Skeletal muscle tissue (tissue), 4 donors: ENCODE data around the gene CTXND1. TPM values are rescaled to one million over a fixed set of nuclear protein-coding genes. Genes with fewer than 3 reads are reported as not detected.
"Not testable (repeated sequence)": the region's sequence is repeated elsewhere in the genome, so short reads cannot be mapped to it uniquely, and the experiment has no call there.

Source experiments
- H3K27ac ChIP-seq: one replicate; pipeline ENCODE4 v1.7.0; 2013; ENCODE audit warnings: mild to moderate bottlenecking, low read depth, low read length, inconsistent platforms
- H3K27me3 ChIP-seq, 3 donors: one replicate each; pipeline ENCODE4 v1.7.0; 2013; ENCODE audit warnings: low read length in 3 of 3; ENCODE audit not compliant: control insufficient read depth in 3 of 3, insufficient read depth in 3 of 3
- H3K36me3 ChIP-seq, 3 donors: one replicate each; pipeline ENCODE4 v1.7.0; 2013; ENCODE audit warnings: low read length in 3 of 3; ENCODE audit not compliant: control insufficient read depth in 3 of 3, insufficient read depth in 3 of 3
- H3K4me1 ChIP-seq, 3 donors: one replicate each; pipeline ENCODE4 v1.7.0; 2013; ENCODE audit warnings: low read length in 3 of 3, mild to moderate bottlenecking in 3 of 3; ENCODE audit not compliant: control insufficient read depth in 3 of 3, insufficient read depth in 3 of 3
- H3K4me3 ChIP-seq, 3 donors: one replicate each; pipeline ENCODE4 v1.7.0; 2013; ENCODE audit warnings: low read length in 3 of 3
- H3K9ac ChIP-seq, 3 donors: one replicate each; pipeline ENCODE4 v1.7.0; 2013; ENCODE audit warnings: low read length in 3 of 3, mild to moderate bottlenecking in 3 of 3, moderate library complexity in 2 of 3, low read depth in 1 of 3
- H3K9me3 ChIP-seq, 3 donors: one replicate each; pipeline ENCODE4 v1.7.0; 2013; ENCODE audit warnings: low read length in 3 of 3; ENCODE audit not compliant: control insufficient read depth in 3 of 3
- total RNA-seq: library from RNA; depleted of rRNA; stranded (reverse); fragments of >200 nt; gene quantifications from one replicate; pipeline ENCODE4 v1.2.3, GENCODE V29; 2014
- donor health status: Osteomylitis.

Gene CTXND1
- total RNA-seq, 1 donor from 2014 or later = 0.52 TPM

DNA sequence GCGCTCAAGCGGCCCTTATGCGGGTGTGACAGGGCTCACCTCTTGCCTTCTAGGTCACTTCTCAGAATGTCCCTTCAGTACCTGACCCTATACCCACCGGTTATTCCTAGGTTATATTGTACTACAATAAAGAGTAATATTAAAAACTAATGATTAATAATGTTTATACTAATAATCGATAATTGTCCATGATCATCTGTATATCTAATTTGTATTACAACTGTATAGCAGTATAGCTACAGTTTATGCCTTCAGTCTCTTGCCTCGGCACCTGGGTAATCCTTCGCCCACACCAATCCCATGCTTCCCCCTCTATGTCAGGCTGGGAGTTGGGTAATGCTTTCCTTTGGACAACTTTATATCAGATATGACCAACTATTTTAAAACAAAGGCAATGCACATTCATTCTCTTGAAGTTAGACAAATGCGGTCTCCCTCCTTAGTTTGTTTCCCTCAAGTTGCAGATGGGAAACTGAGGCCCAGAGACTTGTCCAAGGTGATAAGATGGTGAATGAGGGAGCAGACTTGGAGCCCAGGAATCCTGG lies 95.8 kb downstream of the CTXND1 start:
- H3K27ac ChIP-seq = no peak overlapping the region
- H3K36me3 ChIP-seq = peaks cover 19 to 21% (median 21%) of the 10 kb centered on the region in 3 donors
- H3K4me1 ChIP-seq = peaks cover 26 to 43% (median 28%) of the 10 kb centered on the region in 3 donors
- H3K9me3 ChIP-seq = no peaks in the 10 kb centered on the region
- no peak overlapping the region for H3K4me3 ChIP-seq
- no peak overlapping the region for H3K9ac ChIP-seq
- H3K27me3 ChIP-seq = no peaks in the 10 kb centered on the region

DNA sequence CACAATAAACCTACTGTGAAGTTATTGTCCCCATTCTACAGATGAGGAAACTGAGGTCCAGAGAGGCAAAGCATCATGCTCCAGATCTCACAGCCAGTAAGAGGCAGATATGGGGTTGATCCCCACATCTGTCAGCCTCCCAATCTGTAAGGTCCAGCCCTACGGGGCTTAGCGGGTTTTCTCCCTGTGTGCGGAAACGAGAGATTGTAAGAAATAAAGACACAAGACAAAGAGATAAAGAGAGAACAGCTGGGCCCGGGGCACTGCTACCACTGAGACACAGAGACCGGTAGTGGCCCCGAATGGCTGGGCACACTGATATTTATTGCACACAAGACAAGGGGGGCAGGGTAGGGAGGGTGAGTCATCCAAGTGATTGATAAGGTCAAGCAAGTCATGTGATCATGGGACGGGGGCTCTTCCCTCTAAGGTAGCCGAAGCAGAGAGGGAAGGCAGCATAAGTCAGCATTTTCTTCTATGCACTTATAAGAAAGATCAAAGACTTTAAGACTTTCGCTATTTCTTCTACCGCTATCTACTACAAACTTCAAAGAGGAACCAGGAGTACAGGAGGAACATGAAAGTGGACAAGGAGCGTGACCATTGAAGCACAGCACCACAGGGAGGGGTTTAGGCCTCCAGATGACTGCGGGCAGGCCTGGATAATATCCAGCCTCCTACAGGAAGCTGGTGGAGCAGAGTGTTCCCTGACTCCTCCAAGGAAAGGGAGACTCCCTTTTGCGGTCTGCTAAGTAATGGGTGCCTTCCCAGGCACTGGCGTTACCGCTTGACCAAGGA lies 96.4 kb downstream of the CTXND1 start:
- not testable (repeated sequence) for H3K9me3 ChIP-seq, H3K27ac ChIP-seq, H3K4me3 ChIP-seq, H3K27me3 ChIP-seq, H3K9ac ChIP-seq
- H3K36me3 ChIP-seq = peaks cover 16 to 19% (median 18%) of the 10 kb centered on the region in 3 donors
- H3K4me1 ChIP-seq = peaks cover 31 to 45% (median 32%) of the 10 kb centered on the region in 3 donors

DNA sequence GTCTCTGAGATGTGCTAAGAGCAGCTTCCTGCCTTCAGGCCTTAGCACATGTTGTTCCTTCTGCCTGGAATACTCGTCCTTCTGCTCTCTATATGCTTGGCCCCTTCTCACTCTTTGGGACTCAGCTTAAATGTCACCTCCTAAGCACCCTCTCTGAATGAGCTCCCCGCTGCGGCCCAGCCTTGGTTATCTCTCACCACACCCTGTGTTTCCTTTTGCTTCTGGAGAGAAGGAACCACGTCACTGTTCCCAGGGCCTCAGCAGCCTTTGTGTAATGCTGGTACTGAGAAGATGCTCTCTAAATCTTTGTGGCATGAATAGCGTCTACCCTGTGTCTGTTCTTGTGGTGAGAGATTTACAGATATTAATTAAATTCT lies 97.0 kb downstream of the CTXND1 start:
- Histone ChIP-seq H3K36me3 (peaks cover 13 to 14% (median 14%) of the 10 kb centered on the region in 3 donors), H3K4me1 (peaks cover 28 to 43% (median 29%) of the 10 kb centered on the region in 3 donors), H3K27me3 (no peaks in the 10 kb centered on the region), H3K4me3 (no peak overlapping the region), H3K9ac (no peak overlapping the region), H3K9me3 (no peaks in the 10 kb centered on the region), H3K27ac (no peak overlapping the region)

DNA sequence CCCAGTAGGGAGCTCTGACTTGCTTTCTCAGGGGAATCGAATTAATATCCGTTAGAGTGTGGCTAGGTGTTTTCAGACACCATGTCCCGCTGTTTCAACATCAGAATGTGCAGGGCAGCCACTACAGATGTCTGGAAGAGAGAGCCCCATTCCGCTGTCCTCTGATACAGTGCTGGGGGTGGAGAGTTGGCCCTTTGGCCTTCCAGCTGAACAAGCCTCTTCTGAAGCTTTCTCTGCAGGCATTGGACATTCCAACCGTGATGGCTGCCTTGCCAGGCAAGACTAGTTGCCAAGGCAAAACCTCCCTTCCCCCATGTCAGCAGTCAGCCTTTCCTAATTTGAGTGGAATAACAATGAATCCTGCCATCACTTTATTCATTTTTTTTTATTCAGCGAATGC lies 97.7 kb downstream of the CTXND1 start:
- H3K9ac ChIP-seq = peak overlapping the region in 1 of 3 donors; percentile 8
- H3K4me1 ChIP-seq = peaks cover 28 to 47% (median 29%) of the 10 kb centered on the region in 3 donors
- peaks cover 6 to 9% (median 7%) of the 10 kb centered on the region in 3 donors for H3K36me3 ChIP-seq
- no peaks in the 10 kb centered on the region for H3K9me3 ChIP-seq
- peak overlapping the region in 1 of 3 donors; percentile 77 for H3K4me3 ChIP-seq
- no peaks in the 10 kb centered on the region for H3K27me3 ChIP-seq
- no peak overlapping the region for H3K27ac ChIP-seq

- H3K4me3 ChIP-seq = peak overlapping the region in 1 of 3 donors; percentile 77
- peaks cover 28 to 47% (median 29%) of the 10 kb centered on the region in 3 donors for H3K4me1 ChIP-seq
- no peaks in the 10 kb centered on the region for H3K9me3 ChIP-seq
- H3K9ac ChIP-seq = peak overlapping the region; percentile 63 to 82 (median 72)
- H3K36me3 ChIP-seq = peaks cover 5 to 9% (median 5%) of the 10 kb centered on the region in 3 donors
- no peaks in the 10 kb centered on the region for H3K27me3 ChIP-seq
- H3K27ac ChIP-seq = peak overlapping the region; percentile 67
Measured at GRCh38 chr15:80153900-80154299, 98.1 kb downstream of the CTXND1 start.

- no peaks in the 10 kb centered on the region for H3K27me3 ChIP-seq
Measured at GRCh38 chr15:80152896-80153876, 98.8 kb downstream of the CTXND1 start, which contains the start of gene FAH. TSS of gene FAH (plus strand) at chr15:80152999. CDS start at chr15:80153055, 56 bp downstream.

DNA sequence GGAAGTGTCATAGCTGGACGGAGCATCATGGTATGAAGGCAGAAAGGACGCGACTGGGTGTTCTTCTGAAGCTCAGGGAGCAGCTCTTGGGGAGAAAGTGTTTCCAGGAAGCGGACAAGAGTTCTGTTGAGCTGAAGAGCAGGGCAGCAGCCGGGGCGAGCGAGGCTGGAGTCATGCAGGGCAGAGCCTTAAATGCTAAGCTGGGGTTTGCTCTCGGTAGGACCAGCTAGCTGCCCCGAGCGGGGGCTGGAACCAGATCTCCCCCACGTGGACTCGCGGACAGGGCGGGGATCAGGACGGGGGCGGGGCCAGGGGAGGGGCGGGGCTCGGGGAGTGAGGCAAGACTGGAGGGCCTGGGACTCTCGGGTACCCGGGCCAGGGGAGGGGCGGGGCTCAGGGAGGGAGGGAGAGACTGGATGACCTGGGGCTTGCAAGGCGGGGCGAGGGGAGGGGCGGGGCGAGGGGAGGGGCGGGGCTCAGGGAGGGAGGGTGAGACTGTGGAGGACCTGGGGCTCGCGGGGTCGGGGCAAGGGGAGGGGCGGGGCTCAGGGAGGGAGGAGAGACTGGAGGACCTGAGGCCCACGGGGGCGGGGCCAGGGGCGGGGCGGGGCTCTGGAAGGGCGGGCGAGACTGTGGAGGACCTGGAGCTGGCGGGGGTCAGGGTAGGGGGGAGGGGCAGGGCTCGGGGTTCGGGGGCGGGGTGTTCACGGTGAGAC lies 99.7 kb downstream of the CTXND1 start:
- Histone ChIP-seq H3K9ac (peak overlapping the region in 2 of 3 donors; percentile 70 to 71), H3K27me3 (no peaks in the 10 kb centered on the region), H3K27ac (peak overlapping the region; percentile 76), H3K4me1 (peaks cover 28 to 47% (median 29%) of the 10 kb centered on the region in 3 donors), H3K4me3 (peak overlapping the region; percentile 79 to 92 (median 85)), H3K9me3 (no peaks in the 10 kb centered on the region), H3K36me3 (no peaks in the 10 kb centered on the region)

More at GRCh38 chr15:80152896-80153876, 98.8 kb downstream of the CTXND1 start, which contains the start of gene FAH:
- peak within 1 kb of the TSS; percentile 76 for H3K27ac ChIP-seq
- peak within 1 kb of the TSS; percentile 79 to 92 (median 85) for H3K4me3 ChIP-seq
- peaks cover 28 to 47% (median 29%) of the 10 kb centered on the region in 3 donors for H3K4me1 ChIP-seq
- H3K9ac ChIP-seq = peak within 1 kb of the TSS; percentile 63 to 82 (median 72)
- H3K36me3 ChIP-seq = peaks cover 0 to 4% (median 3%) of the 10 kb centered on the region in 3 donors
- H3K9me3 ChIP-seq = no peaks in the 10 kb centered on the region

- Histone ChIP-seq H3K36me3 (no peaks in the 10 kb centered on the region), H3K9me3 (no peaks in the 10 kb centered on the region), H3K27ac (peak overlapping the region; percentile 76), H3K4me1 (peaks cover 28 to 47% (median 29%) of the 10 kb centered on the region in 3 donors), H3K4me3 (peak overlapping the region; percentile 56 to 83 (median 79)), H3K9ac (peak overlapping the region; percentile 27 to 51 (median 42)), H3K27me3 (no peaks in the 10 kb centered on the region)
Measured at GRCh38 chr15:80151576-80151975, 100.4 kb downstream of the CTXND1 start.

- peak overlapping the region; percentile 56 to 83 (median 79) for H3K4me3 ChIP-seq
- H3K4me1 ChIP-seq = peaks cover 28 to 47% (median 29%) of the 10 kb centered on the region in 3 donors
- H3K27ac ChIP-seq = peak overlapping the region; percentile 76
- no peaks in the 10 kb centered on the region for H3K36me3 ChIP-seq
- H3K27me3 ChIP-seq = no peaks in the 10 kb centered on the region
- H3K9ac ChIP-seq = peak overlapping the region; percentile 27 to 51 (median 42)
- no peaks in the 10 kb centered on the region for H3K9me3 ChIP-seq
Measured at GRCh38 chr15:80151148-80151547, 100.9 kb downstream of the CTXND1 start.
